Tibial nerve (tissue), 3 donors: Measurements from ENCODE around the gene TRIP12.

Experiments used
- POLR2A ChIP-seq, 2 donors: fragments of 450-650 bp; IDR thresholded peaks; one replicate each; pipeline ENCODE4 v1.6.1; 2017; ENCODE audit warnings: antibody characterized with exemption in 2 of 2, mild to moderate bottlenecking in 2 of 2, moderate library complexity in 2 of 2
- TF ChIP-seq, protein P1 (sequence below), 5 experiments: fragments of 200-600 bp in 3 of 5; fragments of 450-650 bp in 2 of 5; sonication (generic) in 3 of 5; IDR thresholded peaks; one replicate each; pipeline ENCODE4 v1.5.1; 2016 to 2019; ENCODE audit warnings: antibody characterized with exemption in 5 of 5, mild to moderate bottlenecking in 3 of 5, moderate library complexity in 2 of 5

DNA sequence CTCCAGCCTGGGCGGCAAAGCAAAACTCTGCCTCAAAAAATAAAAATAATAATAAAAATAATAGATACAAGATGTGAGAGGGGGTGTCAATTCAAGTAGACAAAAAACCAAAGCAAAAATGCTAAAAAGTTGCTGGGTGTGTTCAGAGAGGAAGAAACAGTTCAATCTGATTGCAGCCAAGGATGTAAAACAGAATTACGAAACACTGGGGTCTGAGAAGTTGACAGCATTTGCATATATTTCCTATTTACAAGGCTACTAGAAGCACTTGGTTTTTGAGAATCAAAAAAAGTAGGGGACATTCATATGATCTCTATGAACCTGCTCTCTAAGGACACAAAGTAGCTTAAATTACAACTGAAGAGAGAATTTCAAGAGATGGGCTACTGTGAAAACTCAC is 7.6 kb downstream of the TRIP12 start:
- TF ChIP-seq, protein P1, sequence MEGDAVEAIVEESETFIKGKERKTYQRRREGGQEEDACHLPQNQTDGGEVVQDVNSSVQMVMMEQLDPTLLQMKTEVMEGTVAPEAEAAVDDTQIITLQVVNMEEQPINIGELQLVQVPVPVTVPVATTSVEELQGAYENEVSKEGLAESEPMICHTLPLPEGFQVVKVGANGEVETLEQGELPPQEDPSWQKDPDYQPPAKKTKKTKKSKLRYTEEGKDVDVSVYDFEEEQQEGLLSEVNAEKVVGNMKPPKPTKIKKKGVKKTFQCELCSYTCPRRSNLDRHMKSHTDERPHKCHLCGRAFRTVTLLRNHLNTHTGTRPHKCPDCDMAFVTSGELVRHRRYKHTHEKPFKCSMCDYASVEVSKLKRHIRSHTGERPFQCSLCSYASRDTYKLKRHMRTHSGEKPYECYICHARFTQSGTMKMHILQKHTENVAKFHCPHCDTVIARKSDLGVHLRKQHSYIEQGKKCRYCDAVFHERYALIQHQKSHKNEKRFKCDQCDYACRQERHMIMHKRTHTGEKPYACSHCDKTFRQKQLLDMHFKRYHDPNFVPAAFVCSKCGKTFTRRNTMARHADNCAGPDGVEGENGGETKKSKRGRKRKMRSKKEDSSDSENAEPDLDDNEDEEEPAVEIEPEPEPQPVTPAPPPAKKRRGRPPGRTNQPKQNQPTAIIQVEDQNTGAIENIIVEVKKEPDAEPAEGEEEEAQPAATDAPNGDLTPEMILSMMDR (IDR thresholded peaks at IDR 0.05): no peak
- TF ChIP-seq POLR2A (IDR thresholded peaks at IDR 0.05): no peak
